HUES48 (cell line): Measurements from ENCODE around the gene NID2.

Experiments
- H3K27ac ChIP-seq: one replicate; pipeline ENCODE4 v1.7.0; 2013; ENCODE audit warnings: low read depth, low read length, inconsistent platforms
- H3K27me3 ChIP-seq: 2 replicates; pipeline ENCODE4 v1.6.1; 2013; ENCODE audit warnings: mild to moderate bottlenecking, low read length; ENCODE audit not compliant: control insufficient read depth, insufficient read depth
- H3K36me3 ChIP-seq: 2 replicates; pipeline ENCODE4 v1.6.1; 2013; ENCODE audit warnings: low read length; ENCODE audit not compliant: control insufficient read depth, insufficient read depth
- H3K4me1 ChIP-seq: 2 replicates; pipeline ENCODE4 v1.6.1; 2013; ENCODE audit warnings: mild to moderate bottlenecking, low read length; ENCODE audit not compliant: control insufficient read depth, insufficient read depth
- H3K4me3 ChIP-seq: 2 replicates; pipeline ENCODE4 v1.5.1; 2013; ENCODE audit warnings: mild to moderate bottlenecking, low read depth, low read length
- H3K9ac ChIP-seq: 2 replicates; pipeline ENCODE4 v1.6.1; 2013; ENCODE audit warnings: mild to moderate bottlenecking, low read depth, low read length, moderate library complexity
- H3K9me3 ChIP-seq: 2 replicates; pipeline ENCODE4 v1.6.1; 2013; ENCODE audit warnings: low read length; ENCODE audit not compliant: control insufficient read depth, insufficient read depth

NID2 gene

GRCh38 chr14:52068615-52069306, at the start of gene NID2:
Gene NID2, minus strand, starts transcription at chr14:52069059. Its CDS starts 65 bp downstream, at chr14:52068994.
- Histone ChIP-seq H3K9ac (no peak within 1 kb of the TSS), H3K27ac (no peak within 1 kb of the TSS), H3K4me3 (peak within 1 kb of the TSS; percentile 74)

GRCh38 chr14:52117111-52117832, 48.4 kb upstream of the NID2 start:
- Histone ChIP-seq H3K9me3 (no peaks in the 10 kb centered on the region), H3K27ac (no peak overlapping the region), H3K27me3 (no peaks in the 10 kb centered on the region), H3K36me3 (no peaks in the 10 kb centered on the region), H3K9ac (no peak overlapping the region), H3K4me3 (no peak overlapping the region), H3K4me1 (no peaks in the 10 kb centered on the region)

More at GRCh38 chr14:52068615-52069306, at the start of gene NID2:
- Histone ChIP-seq H3K27me3 (peaks cover 56% of the 10 kb centered on the region), H3K9me3 (no peaks in the 10 kb centered on the region), H3K36me3 (no peaks in the 10 kb centered on the region), H3K4me1 (peaks cover 3% of the 10 kb centered on the region; the same call in 1 of the 2 replicates)

- Histone ChIP-seq H3K27ac (no peak overlapping the region), H3K9me3 (no peaks in the 10 kb centered on the region), H3K9ac (no peak overlapping the region), H3K4me3 (no peak overlapping the region), H3K4me1 (no peaks in the 10 kb centered on the region), H3K27me3 (no peaks in the 10 kb centered on the region), H3K36me3 (no peaks in the 10 kb centered on the region)
These were observed 46.4 kb upstream of the NID2 start for GRCh38 chr14:52115286-52115685.

- H3K36me3 ChIP-seq: no peaks in the 10 kb centered on the region
- H3K4me3 ChIP-seq: no peak overlapping the region
- H3K27ac ChIP-seq: no peak overlapping the region
- H3K4me1 ChIP-seq: no peaks in the 10 kb centered on the region
- H3K27me3 ChIP-seq: no peaks in the 10 kb centered on the region
- no peaks in the 10 kb centered on the region for H3K9me3 ChIP-seq
- H3K9ac ChIP-seq: no peak overlapping the region
These were observed 43.6 kb upstream of the NID2 start for GRCh38 chr14:52112336-52113018.

GRCh38 chr14:52111583-52111982, 42.7 kb upstream of the NID2 start:
- Histone ChIP-seq H3K9ac (no peak overlapping the region), H3K27me3 (no peaks in the 10 kb centered on the region), H3K9me3 (no peaks in the 10 kb centered on the region), H3K4me1 (no peaks in the 10 kb centered on the region), H3K36me3 (no peaks in the 10 kb centered on the region), H3K4me3 (no peak overlapping the region), H3K27ac (no peak overlapping the region)

- H3K4me1 ChIP-seq: no peaks in the 10 kb centered on the region
- H3K4me3 ChIP-seq: no peak overlapping the region
- H3K36me3 ChIP-seq: no peaks in the 10 kb centered on the region
- H3K9me3 ChIP-seq: no peaks in the 10 kb centered on the region
- no peaks in the 10 kb centered on the region for H3K27me3 ChIP-seq
- no peak overlapping the region for H3K27ac ChIP-seq
- H3K9ac ChIP-seq: no peak overlapping the region
These were observed 41.7 kb upstream of the NID2 start for GRCh38 chr14:52110441-52111086.

GRCh38 chr14:52108823-52109222, 40.0 kb upstream of the NID2 start:
- H3K9ac ChIP-seq: no peak overlapping the region
- no peak overlapping the region for H3K27ac ChIP-seq
- H3K4me3 ChIP-seq: no peak overlapping the region
- H3K36me3 ChIP-seq: no peaks in the 10 kb centered on the region
- H3K9me3 ChIP-seq: no peaks in the 10 kb centered on the region
- no peaks in the 10 kb centered on the region for H3K4me1 ChIP-seq
- H3K27me3 ChIP-seq: no peaks in the 10 kb centered on the region

- Histone ChIP-seq H3K9ac (no peak overlapping the region), H3K4me3 (no peak overlapping the region), H3K27ac (no peak overlapping the region), H3K36me3 (no peaks in the 10 kb centered on the region), H3K27me3 (no peaks in the 10 kb centered on the region), H3K9me3 (no peaks in the 10 kb centered on the region), H3K4me1 (no peaks in the 10 kb centered on the region)
These were observed 38.0 kb upstream of the NID2 start for GRCh38 chr14:52106840-52107239.

GRCh38 chr14:52103416-52103815, 34.6 kb upstream of the NID2 start:
- Histone ChIP-seq H3K27ac (no peak overlapping the region), H3K9ac (no peak overlapping the region), H3K9me3 (no peaks in the 10 kb centered on the region), H3K4me1 (peaks cover 12% of the 10 kb centered on the region; the same call in 1 of the 2 replicates), H3K36me3 (no peaks in the 10 kb centered on the region), H3K4me3 (no peak overlapping the region), H3K27me3 (no peaks in the 10 kb centered on the region)

- no peaks in the 10 kb centered on the region for H3K27me3 ChIP-seq
These were observed 26.9 kb upstream of the NID2 start for GRCh38 chr14:52095794-52096193.

More at GRCh38 chr14:52095794-52096193, 26.9 kb upstream of the NID2 start:
- Histone ChIP-seq H3K9ac (no peak overlapping the region), H3K9me3 (no peaks in the 10 kb centered on the region), H3K4me1 (peaks cover 5% of the 10 kb centered on the region; the same call in 1 of the 2 replicates), H3K4me3 (no peak overlapping the region), H3K27ac (no peak overlapping the region), H3K36me3 (no peaks in the 10 kb centered on the region)
